OCI-LY3 (cell line): Measurements from ENCODE around the gene JMJD8.

Source experiments
- EZH2phosphoT487 ChIP-seq: fragments of 200-600 bp; shearing (Covaris generic); IDR thresholded peaks from 2 replicates; pipeline ENCODE4 v1.6.1; 2018; ENCODE audit warnings: antibody characterized with exemption, mixed run types, low read depth
- TF ChIP-seq, protein P1 (sequence below): fragments of 200-600, 300-600 bp; sonication (generic); IDR thresholded peaks from 2 replicates; pipeline ENCODE4 v1.5.1; 2014; ENCODE audit warnings: antibody characterized with exemption, low read length, low read depth

DNA sequence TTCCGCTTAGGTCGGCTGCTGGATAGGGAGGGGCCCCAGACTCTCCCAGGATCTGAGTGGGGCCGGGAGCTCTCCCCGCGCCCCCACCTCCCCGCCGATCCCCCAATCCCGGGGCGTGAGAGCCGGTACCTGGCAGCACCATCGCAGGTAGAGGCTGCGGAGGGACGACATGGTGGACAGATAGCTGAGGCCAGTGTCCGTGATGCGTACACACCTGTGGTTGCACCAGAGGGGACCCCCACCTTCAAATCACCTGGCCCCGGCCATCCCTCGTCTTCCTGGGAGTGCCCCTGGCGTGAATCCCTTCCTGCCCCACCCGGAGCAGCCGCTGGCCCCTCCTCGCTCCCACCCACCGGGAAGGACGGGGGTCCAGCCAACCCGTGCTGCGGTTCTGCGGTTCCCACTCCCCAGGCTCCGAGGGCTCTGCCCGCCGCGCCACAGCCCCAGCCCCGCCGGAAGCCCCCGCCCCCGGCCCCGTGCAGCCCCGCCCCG lies 10.8 kb upstream of the JMJD8 start:
- TF ChIP-seq, protein P1, sequence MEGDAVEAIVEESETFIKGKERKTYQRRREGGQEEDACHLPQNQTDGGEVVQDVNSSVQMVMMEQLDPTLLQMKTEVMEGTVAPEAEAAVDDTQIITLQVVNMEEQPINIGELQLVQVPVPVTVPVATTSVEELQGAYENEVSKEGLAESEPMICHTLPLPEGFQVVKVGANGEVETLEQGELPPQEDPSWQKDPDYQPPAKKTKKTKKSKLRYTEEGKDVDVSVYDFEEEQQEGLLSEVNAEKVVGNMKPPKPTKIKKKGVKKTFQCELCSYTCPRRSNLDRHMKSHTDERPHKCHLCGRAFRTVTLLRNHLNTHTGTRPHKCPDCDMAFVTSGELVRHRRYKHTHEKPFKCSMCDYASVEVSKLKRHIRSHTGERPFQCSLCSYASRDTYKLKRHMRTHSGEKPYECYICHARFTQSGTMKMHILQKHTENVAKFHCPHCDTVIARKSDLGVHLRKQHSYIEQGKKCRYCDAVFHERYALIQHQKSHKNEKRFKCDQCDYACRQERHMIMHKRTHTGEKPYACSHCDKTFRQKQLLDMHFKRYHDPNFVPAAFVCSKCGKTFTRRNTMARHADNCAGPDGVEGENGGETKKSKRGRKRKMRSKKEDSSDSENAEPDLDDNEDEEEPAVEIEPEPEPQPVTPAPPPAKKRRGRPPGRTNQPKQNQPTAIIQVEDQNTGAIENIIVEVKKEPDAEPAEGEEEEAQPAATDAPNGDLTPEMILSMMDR = no peak
- no peak for TF ChIP-seq EZH2phosphoT487
